Activated T-cell treated with anti-CD3 and anti-CD28 coated beads for 1 hour (primary cell): ENCODE measurements around the gene PSMC4.

ENCODE experiments used
- DNase-seq: peaks from one replicate; pipeline ENCODE4 v3.0.0-alpha.2; 2020; ENCODE audit warnings: low read depth

Gene PSMC4

DNA sequence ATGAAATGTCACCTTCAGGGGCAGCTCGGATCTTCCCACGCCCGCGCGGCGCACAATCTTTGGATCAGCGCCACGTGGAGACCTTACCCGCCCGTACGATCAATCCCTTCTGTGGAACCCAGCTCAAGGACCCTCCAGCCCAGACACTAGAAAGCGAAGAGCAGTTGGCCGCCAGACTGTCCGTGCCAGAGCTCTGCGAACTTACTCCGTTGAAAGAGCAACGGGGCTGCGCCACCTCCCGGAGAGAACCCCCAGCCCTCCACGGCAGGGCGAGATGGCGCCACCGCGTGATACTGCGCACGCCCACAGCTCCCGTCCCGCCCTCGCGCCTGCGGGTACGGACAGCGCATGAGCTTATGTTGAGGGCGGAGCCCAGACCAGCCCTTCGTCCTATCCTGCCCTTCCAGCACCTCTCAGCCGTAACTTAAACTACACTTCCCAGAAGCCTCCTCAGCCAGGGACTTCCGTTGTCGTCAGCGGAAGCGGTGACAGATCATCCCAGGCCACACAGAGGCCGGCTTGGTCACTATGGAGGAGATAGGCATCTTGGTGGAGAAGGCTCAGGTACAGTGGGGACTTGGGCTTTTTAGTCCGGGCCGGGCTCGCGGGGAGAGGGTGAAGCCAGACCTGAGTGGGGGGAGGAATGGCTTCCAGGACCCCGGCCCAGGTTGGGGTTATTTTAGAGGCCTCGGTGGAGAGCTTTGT, at the start of gene PSMC4:
PSMC4 (plus strand) TSS at position 491 of the 705 bp plus-strand sequence; CDS start at position 529, 38 bp downstream.
- peak; percentile 96 for DNase-seq

DNA sequence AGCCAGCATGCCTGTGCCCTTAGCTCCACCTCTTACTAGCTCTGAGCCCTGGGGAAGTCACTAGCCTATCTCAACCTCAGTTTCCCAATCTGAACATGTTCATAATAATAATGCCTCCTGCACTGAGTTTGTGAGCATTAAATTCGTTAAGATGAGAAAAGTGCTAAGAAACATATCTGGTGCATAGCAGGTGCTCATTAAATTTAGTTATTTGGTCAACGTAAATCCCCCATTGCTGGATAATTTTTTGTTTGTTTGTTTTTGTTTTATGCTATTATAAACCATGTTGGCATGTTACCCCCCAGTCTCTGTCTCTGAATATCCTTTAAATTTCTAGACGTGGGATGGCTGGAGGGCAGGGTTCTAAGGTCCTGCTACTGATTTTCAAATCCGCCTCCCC, 47.1 kb upstream of the PSMC4 start:
- no peak for DNase-seq

DNA sequence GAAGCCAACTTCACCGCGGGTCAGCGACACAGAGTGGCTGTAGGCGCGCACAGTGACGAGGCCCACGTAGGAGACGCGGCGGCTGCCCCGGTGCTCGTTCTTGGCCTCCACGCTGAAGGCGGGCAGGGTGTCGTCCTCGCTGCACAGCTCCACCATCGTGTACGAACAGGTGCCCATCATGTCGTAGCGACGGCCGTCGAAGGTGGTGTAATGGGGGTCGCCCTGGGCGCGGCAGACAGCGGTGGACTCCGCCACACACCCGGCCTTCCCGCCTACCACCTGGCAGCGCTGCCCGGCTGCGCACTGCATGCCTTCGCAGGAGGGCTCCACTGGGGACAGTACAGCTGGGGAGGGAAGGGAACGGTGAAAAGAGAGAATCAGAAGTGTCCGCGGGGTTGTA, 46.6 kb upstream of the PSMC4 start:
- no peak for DNase-seq

- no peak for DNase-seq
These were observed 46.0 kb upstream of the PSMC4 start for GRCh38 chr19:39924952-39925351.

- DNase-seq = no peak
These were observed 44.7 kb upstream of the PSMC4 start for GRCh38 chr19:39926170-39926760.

- no peak for DNase-seq
These were observed 43.9 kb upstream of the PSMC4 start for GRCh38 chr19:39927076-39927475.

DNA sequence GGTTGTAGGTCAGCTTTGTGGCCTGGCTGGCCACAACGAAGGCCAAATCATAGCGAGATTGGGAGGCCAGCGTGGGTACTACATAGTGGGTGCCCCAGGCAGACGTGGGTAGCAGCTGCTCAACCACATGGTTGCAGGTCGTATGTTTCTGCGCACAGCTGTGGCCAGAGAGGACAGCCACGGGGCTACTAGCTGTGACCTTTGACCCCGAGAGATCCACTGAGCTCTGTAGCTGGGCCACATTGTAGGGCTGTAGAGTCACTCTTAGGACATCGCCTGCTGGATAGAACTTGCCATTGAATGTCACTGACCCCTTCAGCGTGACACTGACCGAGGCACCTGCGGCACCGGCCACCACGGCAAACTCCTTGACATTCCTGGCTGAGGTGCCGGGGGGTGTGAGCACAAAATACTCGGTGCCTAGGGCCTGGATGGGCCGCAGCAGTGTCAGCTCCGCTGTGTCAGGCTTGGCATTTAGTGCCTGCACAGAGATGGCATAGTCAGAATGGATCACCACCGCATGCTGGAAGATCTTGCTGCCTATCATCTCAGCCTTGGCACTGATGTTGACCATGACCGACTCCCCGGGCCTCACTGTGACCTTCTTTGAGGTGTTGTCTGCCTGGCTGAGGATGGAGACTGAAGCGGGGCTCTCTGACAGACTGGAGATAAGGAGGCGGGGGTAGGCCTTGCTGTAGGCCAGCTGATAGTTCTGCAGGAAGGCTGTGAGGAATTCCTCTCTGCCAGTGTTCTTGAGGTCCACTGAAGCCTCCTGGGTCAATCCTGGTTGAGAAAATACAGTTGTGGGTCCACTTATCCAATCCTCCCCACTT, 43.2 kb upstream of the PSMC4 start:
- no peak for DNase-seq

DNA sequence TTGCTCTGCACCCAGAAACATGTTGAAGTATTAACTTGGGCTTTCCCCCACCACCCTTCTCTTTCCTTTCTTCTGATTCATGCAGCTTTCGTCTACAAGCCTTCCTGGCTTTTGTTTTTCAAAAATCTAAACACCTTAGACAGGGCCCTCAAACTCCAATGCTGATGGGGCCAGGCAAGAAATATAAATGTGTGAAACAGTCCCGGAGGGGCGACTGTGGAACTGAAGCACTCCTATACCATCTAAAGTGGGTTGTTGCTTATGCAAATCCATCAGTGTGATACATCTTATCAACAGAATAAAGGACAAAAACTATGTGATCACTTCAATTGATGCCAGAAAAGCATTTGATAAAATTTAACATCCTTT, 42.6 kb upstream of the PSMC4 start:
- DNase-seq = no peak

- no peak for DNase-seq
These were observed 41.2 kb upstream of the PSMC4 start for GRCh38 chr19:39929750-39930149.

GRCh38 chr19:39934584-39935363, 36.2 kb upstream of the PSMC4 start, which contains the start of gene FCGBP:
FCGBP (minus strand) TSS chr19:39934634.
- no peak for DNase-seq

- no peak for DNase-seq
These were observed 35.7 kb upstream of the PSMC4 start for GRCh38 chr19:39935364-39935661.

GRCh38 chr19:39936020-39936419, 34.9 kb upstream of the PSMC4 start:
- no peak for DNase-seq

DNA sequence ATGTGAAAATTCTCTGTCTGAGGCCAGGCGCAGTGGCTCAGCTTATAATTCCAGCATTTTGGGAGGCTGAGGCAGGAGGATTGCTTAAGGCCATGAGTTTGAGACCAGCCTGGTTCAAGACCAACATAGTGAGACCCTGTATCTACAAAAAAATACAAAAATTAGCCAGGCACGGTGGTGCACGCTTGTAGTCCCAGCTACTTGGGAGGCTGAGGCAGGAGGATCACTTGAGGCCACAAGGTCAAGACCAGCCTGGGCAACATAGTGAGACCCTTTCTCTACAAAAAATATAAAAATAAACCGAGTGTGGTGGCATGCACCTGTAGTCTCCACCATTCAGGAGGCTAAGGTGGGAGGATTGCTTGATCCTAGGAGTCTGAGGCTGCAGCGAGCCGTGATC, 34.3 kb upstream of the PSMC4 start:
- no peak for DNase-seq

GRCh38 chr19:39937094-39937720, 33.8 kb upstream of the PSMC4 start:
- DNase-seq = no peak

DNA sequence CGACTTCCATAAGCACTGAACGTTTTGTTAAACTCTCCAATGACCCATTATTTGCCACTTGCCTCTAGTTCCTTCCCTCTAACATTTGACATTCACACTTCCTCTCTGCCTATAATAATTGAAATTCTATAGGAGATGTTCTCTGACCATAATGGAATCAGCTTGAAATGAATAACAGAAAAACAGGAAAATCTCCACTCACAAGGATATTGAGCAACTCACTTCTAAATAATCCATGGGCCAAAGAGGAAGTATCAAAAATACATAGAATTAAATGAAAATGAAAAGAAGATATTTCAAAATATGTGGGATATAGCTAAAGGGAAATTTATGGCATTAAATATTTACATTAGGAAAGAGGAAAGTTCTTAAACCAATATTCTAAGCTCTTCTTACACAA, 33.2 kb upstream of the PSMC4 start:
- no peak for DNase-seq

- DNase-seq = no peak
These were observed 31.4 kb upstream of the PSMC4 start for GRCh38 chr19:39939556-39939955.

GRCh38 chr19:39940221-39940833, 30.6 kb upstream of the PSMC4 start:
- DNase-seq = no peak

DNA sequence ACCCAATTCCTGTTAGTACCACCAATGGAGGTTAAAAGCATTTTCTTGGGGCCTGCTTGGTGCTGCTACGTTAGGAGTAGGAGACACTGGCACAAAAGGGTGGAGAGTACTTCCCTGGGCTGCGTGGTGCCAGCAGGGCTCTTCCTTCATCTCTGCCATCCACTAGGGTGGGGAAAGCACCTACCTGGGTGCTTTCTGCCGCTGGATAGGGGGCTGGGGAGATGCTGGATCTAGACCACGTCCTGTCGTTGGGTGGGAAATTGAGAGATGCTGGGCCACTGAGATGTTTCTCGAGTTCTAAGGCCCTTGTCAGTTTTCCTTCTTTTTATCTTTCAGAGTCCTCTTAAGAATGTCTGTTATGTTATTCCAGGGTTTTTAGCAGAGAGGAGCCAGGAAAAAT, 29.8 kb upstream of the PSMC4 start:
- DNase-seq = no peak

DNA sequence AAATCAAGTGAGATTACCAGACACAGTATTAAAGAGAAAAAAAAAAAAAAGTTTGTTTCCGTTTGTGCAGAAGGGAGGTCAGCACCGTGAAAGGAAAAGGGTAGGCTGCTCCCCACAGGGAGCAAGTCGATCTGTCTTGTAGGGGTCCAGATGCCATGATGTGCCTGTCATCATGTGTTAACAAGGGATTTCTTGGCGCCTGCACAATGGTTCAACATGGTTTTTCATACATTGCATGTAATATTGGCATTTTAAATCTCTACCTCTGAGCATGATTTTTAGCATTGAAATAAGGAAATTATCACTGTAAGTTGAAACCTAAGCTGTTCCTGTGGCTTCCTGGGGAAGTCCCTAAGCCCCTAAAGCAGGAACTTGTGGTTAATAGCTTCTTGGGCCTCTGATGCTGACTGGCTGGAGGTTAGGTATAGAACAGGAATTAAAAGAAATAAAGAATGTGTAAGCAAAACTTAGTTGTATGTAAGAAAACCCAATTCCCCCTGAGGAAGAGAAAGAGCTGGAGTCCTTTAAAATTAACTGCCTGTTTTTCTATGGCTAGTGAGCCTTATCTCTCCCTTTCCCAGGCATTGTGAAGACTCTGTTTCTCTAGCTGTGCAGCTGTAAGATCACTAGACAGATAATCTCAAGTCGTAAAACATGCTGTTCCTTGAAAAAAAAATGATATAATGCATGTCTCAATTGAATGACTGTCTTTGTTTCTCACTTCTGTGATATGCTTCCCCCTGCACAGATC, 29.2 kb upstream of the PSMC4 start:
- peak; percentile 25 for DNase-seq

DNA sequence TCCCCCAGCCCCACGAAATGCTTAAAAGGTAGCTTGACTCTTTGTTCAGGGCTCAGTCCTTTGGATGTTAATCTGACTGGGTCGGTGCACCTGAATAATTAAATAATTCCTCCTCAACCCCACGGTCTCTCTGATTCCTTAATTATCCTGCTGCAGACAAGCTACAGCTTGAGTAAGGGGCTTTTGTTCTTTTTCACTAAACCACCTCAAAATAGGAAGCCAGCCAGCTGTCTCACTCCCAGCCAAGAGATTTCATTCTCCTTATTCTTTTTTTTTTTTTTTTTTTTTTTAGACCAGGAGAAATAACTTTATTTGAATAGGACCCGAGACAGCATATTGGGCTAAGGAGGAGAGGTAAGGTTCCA, 28.6 kb upstream of the PSMC4 start:
- DNase-seq = no peak

DNA sequence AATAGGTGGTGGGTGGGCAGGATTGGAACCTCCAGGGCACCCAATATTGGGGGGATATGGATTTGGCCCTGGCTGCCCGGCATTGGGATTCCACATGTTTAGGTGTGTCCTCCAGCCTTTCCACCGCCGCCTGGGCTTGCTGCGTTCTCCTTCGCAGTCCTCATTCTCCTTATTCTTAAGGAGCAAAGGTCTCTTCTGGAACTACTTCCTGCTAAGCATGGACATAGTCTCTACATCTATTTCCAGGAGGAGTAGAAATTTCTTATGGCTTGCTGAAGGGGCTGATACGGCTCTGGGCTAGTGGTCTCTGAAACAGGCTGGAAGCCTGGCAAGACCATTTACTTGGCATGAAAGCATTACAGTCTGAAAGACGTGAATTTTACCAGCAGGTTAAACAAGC, 27.4 kb upstream of the PSMC4 start:
- DNase-seq = no peak
